H9 (cell line): ENCODE results near the gene ZFAND3. TPM values are rescaled to one million over a fixed set of nuclear protein-coding genes. Genes with fewer than 3 reads are reported as not detected.

ENCODE experiments used
- DNase-seq: peaks from one replicate; pipeline ENCODE4 v3.0.0-alpha.2; 2017
- H2AFZ ChIP-seq: one replicate; pipeline ENCODE4 v1.6.1; 2013; ENCODE audit warnings: mild to moderate bottlenecking, low read length, control low read depth, moderate library complexity
- H2AK5ac ChIP-seq: 2 replicates; pipeline ENCODE4 v1.6.1; 2013; ENCODE audit warnings: low read length, control low read depth, mixed read lengths; ENCODE audit not compliant: insufficient read length
- H2BK120ac ChIP-seq: one replicate; pipeline ENCODE4 v1.6.1; 2013; ENCODE audit warnings: low read depth, mild to moderate bottlenecking, low read length, control low read depth, inconsistent platforms; ENCODE audit not compliant: poor library complexity, severe bottlenecking
- H2BK12ac ChIP-seq: 2 replicates; pipeline ENCODE4 v1.6.1; 2013; ENCODE audit warnings: low read length, control low read depth, mixed read lengths, low read depth; ENCODE audit not compliant: insufficient read length
- H2BK15ac ChIP-seq: 2 replicates; pipeline ENCODE4 v1.6.1; 2013; ENCODE audit warnings: low read depth, low read length, control low read depth
- H2BK20ac ChIP-seq: one replicate; pipeline ENCODE4 v1.6.1; 2013; ENCODE audit warnings: low read depth, mild to moderate bottlenecking, low read length, control low read depth, inconsistent platforms; ENCODE audit not compliant: poor library complexity, severe bottlenecking
- H2BK5ac ChIP-seq: 2 replicates; pipeline ENCODE4 v1.6.1; 2013; ENCODE audit warnings: low read length, control low read depth, mixed read lengths; ENCODE audit not compliant: insufficient read length
- H3K14ac ChIP-seq: 2 replicates; pipeline ENCODE4 v1.6.1; 2013; ENCODE audit warnings: low read length, control low read depth; ENCODE audit not compliant: insufficient read depth
- H3K18ac ChIP-seq: 2 replicates; pipeline ENCODE4 v1.6.1; 2013; ENCODE audit warnings: low read depth, mild to moderate bottlenecking, mixed read lengths, low read length, control low read depth; ENCODE audit not compliant: insufficient read length
- H3K23ac ChIP-seq: 2 replicates; pipeline ENCODE4 v1.6.1; 2013; ENCODE audit warnings: low read length, control low read depth, mixed read lengths, low read depth; ENCODE audit not compliant: insufficient read length
- H3K23me2 ChIP-seq: 2 replicates; pipeline ENCODE4 v1.6.1; 2013; ENCODE audit warnings: low read depth, mild to moderate bottlenecking, mixed read lengths, low read length, control low read depth; ENCODE audit not compliant: insufficient read length, poor library complexity, severe bottlenecking
- H3K27ac ChIP-seq: 2 replicates; pipeline ENCODE4 v1.5.1; 2013; ENCODE audit warnings: low read length, control low read depth, mixed read lengths, low read depth; ENCODE audit not compliant: insufficient read length
- H3K27me3 ChIP-seq: 2 replicates; pipeline ENCODE4 v1.6.1; 2013; ENCODE audit warnings: low read length, control low read depth, inconsistent platforms; ENCODE audit not compliant: insufficient read depth
- H3K4ac ChIP-seq: 2 replicates; pipeline ENCODE4 v1.6.1; 2013; ENCODE audit warnings: low read depth, mild to moderate bottlenecking, control low read depth, inconsistent platforms, low read length, moderate library complexity
- H3K4me1 ChIP-seq: 2 replicates; pipeline ENCODE4 v1.6.1; 2013; ENCODE audit warnings: low read length, control low read depth, inconsistent platforms; ENCODE audit not compliant: insufficient read depth
- H3K4me2 ChIP-seq: 2 replicates; pipeline ENCODE4 v1.6.1; 2013; ENCODE audit warnings: low read length, control low read depth, mixed read lengths; ENCODE audit not compliant: insufficient read length, insufficient read depth
- H3K56ac ChIP-seq: 2 replicates; pipeline ENCODE4 v1.6.1; 2013; ENCODE audit warnings: low read depth, mild to moderate bottlenecking, mixed read lengths, low read length, control low read depth; ENCODE audit not compliant: insufficient read length
- H3K79me1 ChIP-seq: 2 replicates; pipeline ENCODE4 v1.6.1; 2013; ENCODE audit warnings: low read depth, mild to moderate bottlenecking, moderate library complexity, low read length, control low read depth, inconsistent platforms; ENCODE audit not compliant: insufficient read depth, poor library complexity, severe bottlenecking
- H3K79me2 ChIP-seq: 2 replicates; pipeline ENCODE4 v1.6.1; 2013; ENCODE audit warnings: low read length, control low read depth, inconsistent platforms; ENCODE audit not compliant: insufficient read depth
- H3K9ac ChIP-seq: 2 replicates; pipeline ENCODE4 v1.6.1; 2013; ENCODE audit warnings: low read length, control low read depth, mixed read lengths; ENCODE audit not compliant: insufficient read length; ENCODE audit errors: extremely low read depth
- H3K9me3 ChIP-seq: one replicate; pipeline ENCODE4 v1.6.1; 2013; ENCODE audit warnings: low read depth, low read length, inconsistent platforms; ENCODE audit not compliant: control insufficient read depth
- H3T11ph ChIP-seq: one replicate; pipeline ENCODE4 v1.6.1; 2013; ENCODE audit warnings: mild to moderate bottlenecking, low read length, control low read depth, inconsistent platforms
- H4K20me1 ChIP-seq: one replicate; pipeline ENCODE4 v1.6.1; 2013; ENCODE audit not compliant: control insufficient read depth, insufficient read length, insufficient read depth
- H4K5ac ChIP-seq: 2 replicates; pipeline ENCODE4 v1.6.1; 2013; ENCODE audit warnings: low read depth, mild to moderate bottlenecking, mixed read lengths, low read length, control low read depth; ENCODE audit not compliant: insufficient read length
- H4K8ac ChIP-seq: replicated peaks from 2 replicates; pipeline ENCODE4 v1.6.1; 2013; ENCODE audit warnings: low read length, control low read depth, mixed read lengths, low read depth; ENCODE audit not compliant: insufficient read length
- H4K91ac ChIP-seq: 2 replicates; pipeline ENCODE4 v1.6.1; 2013; ENCODE audit warnings: low read depth, mild to moderate bottlenecking, moderate library complexity, mixed read lengths, low read length, control low read depth; ENCODE audit not compliant: insufficient read length
- H3K27ac Mint-ChIP-seq, 3 experiments: 2 replicates in 2 of 3; 3 replicates in 1 of 3; pipeline ENCODE4 v1.8.0; 2020 to 2021; ENCODE audit warnings: mixed read lengths in 3 of 3, mild to moderate bottlenecking in 1 of 3, moderate library complexity in 1 of 3
- H3K27me3 Mint-ChIP-seq: 2 replicates; pipeline ENCODE4 v1.8.0; 2021; ENCODE audit warnings: low read depth, mild to moderate bottlenecking, moderate library complexity, mixed read lengths
- H3K36me3 Mint-ChIP-seq, 3 experiments: 2 replicates in 2 of 3; 3 replicates in 1 of 3; pipeline ENCODE4 v1.8.0; 2020 to 2021; ENCODE audit warnings: low read depth in 3 of 3, mixed read lengths in 3 of 3; ENCODE audit not compliant: insufficient read depth in 1 of 3
- H3K4me1 Mint-ChIP-seq, 2 experiments: 2 replicates each; pipeline ENCODE4 v1.8.0; 2020; ENCODE audit warnings: mixed read lengths in 2 of 2
- H3K4me3 Mint-ChIP-seq, 2 experiments: 2 replicates in 1 of 2; 3 replicates in 1 of 2; pipeline ENCODE4 v1.8.0; 2020 to 2021; ENCODE audit warnings: mild to moderate bottlenecking in 2 of 2, mixed read lengths in 2 of 2, moderate library complexity in 1 of 2
- H3K9me3 Mint-ChIP-seq, 2 experiments: 2 replicates in 1 of 2; 3 replicates in 1 of 2; pipeline ENCODE4 v1.8.0; 2020; ENCODE audit warnings: mild to moderate bottlenecking in 2 of 2, mixed read lengths in 2 of 2, moderate library complexity in 1 of 2
- CTCF ChIP-seq: fragments of 200-600 bp; sonication (generic); conservative IDR thresholded peaks from 3 replicates; pipeline ENCODE4 v1.8.0; 2021; ENCODE audit warnings: antibody characterized with exemption, mild to moderate bottlenecking
- WGBS: extraction: QIAGEN DNeasy Blood & Tissue Kit; methylation state at CpG from one replicate; pipeline ENCODE4 v1.1.7; 2013; ENCODE audit warnings: missing lambda C conversion rate, low lambda C conversion rate, mixed read lengths; ENCODE audit not compliant: insufficient read length; ENCODE audit errors: extremely low coverage; 5-methylcytosine and 5-hydroxymethylcytosine counted together
- total RNA-seq: library from RNA; stranded (reverse); gene quantifications from 2 replicates; pipeline ENCODE4 v1.2.1, GENCODE V29; 2021

Gene ZFAND3
- total RNA-seq, 1 experiment from 2014 or later, result 57.7 TPM

DNA sequence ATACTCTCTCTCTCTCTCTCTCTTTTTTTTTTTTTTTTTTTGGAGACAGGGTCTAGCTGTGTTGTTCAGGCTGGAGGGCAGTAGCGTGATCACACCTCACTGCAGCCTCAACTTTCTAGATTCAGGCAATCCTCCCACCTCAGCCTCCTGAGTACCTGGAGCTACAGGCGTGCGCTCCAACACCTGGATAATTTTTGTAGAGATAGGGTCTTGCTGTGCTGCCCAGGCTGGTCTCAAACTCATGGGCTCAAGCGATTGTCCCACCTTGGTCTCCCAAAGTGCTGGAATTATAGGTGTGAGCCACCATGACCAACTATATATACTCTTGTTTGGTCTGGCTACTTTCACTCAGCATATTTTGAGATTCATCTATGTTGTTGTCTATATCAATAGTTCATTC is 154.9 kb downstream of the ZFAND3 start:
- Histone ChIP-seq H2BK15ac (no peak overlapping the region), H3K23me2 (no peaks in the 10 kb centered on the region), H3T11ph (no peak overlapping the region), H4K8ac (no peak overlapping the region), H2BK120ac (no peak overlapping the region), H2BK12ac (no peak overlapping the region), H3K14ac (no peak overlapping the region), H2BK20ac (no peak overlapping the region), H2AK5ac (no peak overlapping the region), H3K56ac (no peak overlapping the region), H3K4me1 (no peaks in the 10 kb centered on the region), H3K18ac (no peak overlapping the region), H4K5ac (no peak overlapping the region), H3K4ac (no peak overlapping the region), H3K79me1 (peaks cover 12% of the 10 kb centered on the region), H3K27ac (no peak overlapping the region), H4K20me1 (no peaks in the 10 kb centered on the region), H3K9me3 (peaks cover 6% of the 10 kb centered on the region), H2AFZ (no peak overlapping the region), H3K23ac (no peak overlapping the region), H3K4me2 (no peak overlapping the region), H3K27me3 (no peaks in the 10 kb centered on the region), H3K9ac (no peak overlapping the region), H2BK5ac (no peak overlapping the region), H4K91ac (no peak overlapping the region), H3K79me2 (peaks cover 4% of the 10 kb centered on the region; the same call in 1 of the 2 replicates)
- no peak for DNase-seq
- Mint-ChIP-seq H3K36me3 (peaks cover 3 to 7% (median 4%) of the 10 kb centered on the region in 3 experiments; a peak in 4 of 7 replicates), H3K4me3 (no peak overlapping the region), H3K4me1 (peaks cover 0 to 7% of the 10 kb centered on the region in 2 experiments; a peak in 2 of 4 replicates), H3K9me3 (peaks cover 3 to 11% of the 10 kb centered on the region in 2 experiments; a peak in 2 of 5 replicates), H3K27me3 (no peaks in the 10 kb centered on the region), H3K27ac (no peak overlapping the region)
- no peak for TF ChIP-seq CTCF
- WGBS, result no CpG with 5 or more reads among the region's 4 CpGs
